Measurements from ENCODE around the gene CADM2. TPM values are rescaled to one million over a fixed set of nuclear protein-coding genes. Genes with fewer than 3 reads are reported as not detected.

The CADM2 gene
- total RNA-seq, 1 donor from 2014 or later, result 3.3 TPM

GRCh38 chr3:85476891-85477495 is 518.2 kb downstream of the CADM2 start:
- Mint-ChIP-seq H3K36me3 (no peaks in the 10 kb centered on the region), H3K27ac (no peak overlapping the region), H3K9me3 (no peaks in the 10 kb centered on the region), H3K27me3 (ENCODE audit: low read depth) (no peaks in the 10 kb centered on the region), H3K4me3 (no peak overlapping the region), H3K4me1 (peaks cover 3% of the 10 kb centered on the region)
- TF ChIP-seq, protein P1, sequence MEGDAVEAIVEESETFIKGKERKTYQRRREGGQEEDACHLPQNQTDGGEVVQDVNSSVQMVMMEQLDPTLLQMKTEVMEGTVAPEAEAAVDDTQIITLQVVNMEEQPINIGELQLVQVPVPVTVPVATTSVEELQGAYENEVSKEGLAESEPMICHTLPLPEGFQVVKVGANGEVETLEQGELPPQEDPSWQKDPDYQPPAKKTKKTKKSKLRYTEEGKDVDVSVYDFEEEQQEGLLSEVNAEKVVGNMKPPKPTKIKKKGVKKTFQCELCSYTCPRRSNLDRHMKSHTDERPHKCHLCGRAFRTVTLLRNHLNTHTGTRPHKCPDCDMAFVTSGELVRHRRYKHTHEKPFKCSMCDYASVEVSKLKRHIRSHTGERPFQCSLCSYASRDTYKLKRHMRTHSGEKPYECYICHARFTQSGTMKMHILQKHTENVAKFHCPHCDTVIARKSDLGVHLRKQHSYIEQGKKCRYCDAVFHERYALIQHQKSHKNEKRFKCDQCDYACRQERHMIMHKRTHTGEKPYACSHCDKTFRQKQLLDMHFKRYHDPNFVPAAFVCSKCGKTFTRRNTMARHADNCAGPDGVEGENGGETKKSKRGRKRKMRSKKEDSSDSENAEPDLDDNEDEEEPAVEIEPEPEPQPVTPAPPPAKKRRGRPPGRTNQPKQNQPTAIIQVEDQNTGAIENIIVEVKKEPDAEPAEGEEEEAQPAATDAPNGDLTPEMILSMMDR (IDR thresholded peaks at IDR 0.05; ENCODE audit: unreplicated experiment), result no peak
- DNase-seq (ENCODE audit: low spot score in 2 of 2, unreplicated experiment in 2 of 2), result no peak

GRCh38 chr3:85481411-85482212 is 522.8 kb downstream of the CADM2 start:
- no peak for DNase-seq (ENCODE audit: low spot score in 2 of 2, unreplicated experiment in 2 of 2)
- TF ChIP-seq, protein P1 (IDR thresholded peaks at IDR 0.05; ENCODE audit: unreplicated experiment), result no peak
- Mint-ChIP-seq H3K27me3 (ENCODE audit: low read depth) (no peaks in the 10 kb centered on the region), H3K9me3 (no peaks in the 10 kb centered on the region), H3K4me1 (peaks cover 3% of the 10 kb centered on the region), H3K4me3 (no peak overlapping the region), H3K36me3 (no peaks in the 10 kb centered on the region), H3K27ac (no peak overlapping the region)

GRCh38 chr3:85482213-85482490 is 523.4 kb downstream of the CADM2 start:
- H3K27ac Mint-ChIP-seq, result no peak overlapping the region
- TF ChIP-seq, protein P1 (IDR thresholded peaks at IDR 0.05; ENCODE audit: unreplicated experiment), result no peak
- H3K4me3 Mint-ChIP-seq, result no peak overlapping the region
- no peaks in the 10 kb centered on the region for H3K4me1 Mint-ChIP-seq
- no peaks in the 10 kb centered on the region for H3K27me3 Mint-ChIP-seq (ENCODE audit: low read depth)
- H3K9me3 Mint-ChIP-seq, result no peaks in the 10 kb centered on the region
- no peak for DNase-seq (ENCODE audit: low spot score in 2 of 2, unreplicated experiment in 2 of 2)
- no peaks in the 10 kb centered on the region for H3K36me3 Mint-ChIP-seq

- Mint-ChIP-seq H3K27me3 (ENCODE audit: low read depth) (no peaks in the 10 kb centered on the region), H3K36me3 (no peaks in the 10 kb centered on the region), H3K27ac (no peak overlapping the region), H3K9me3 (no peaks in the 10 kb centered on the region), H3K4me3 (no peak overlapping the region), H3K4me1 (no peaks in the 10 kb centered on the region)
- TF ChIP-seq, protein P1 (IDR thresholded peaks at IDR 0.05; ENCODE audit: unreplicated experiment), result no peak
- DNase-seq (ENCODE audit: low spot score in 2 of 2, unreplicated experiment in 2 of 2), result no peak
Measured at GRCh38 chr3:85483986-85484385, 525.2 kb downstream of the CADM2 start.

DNA sequence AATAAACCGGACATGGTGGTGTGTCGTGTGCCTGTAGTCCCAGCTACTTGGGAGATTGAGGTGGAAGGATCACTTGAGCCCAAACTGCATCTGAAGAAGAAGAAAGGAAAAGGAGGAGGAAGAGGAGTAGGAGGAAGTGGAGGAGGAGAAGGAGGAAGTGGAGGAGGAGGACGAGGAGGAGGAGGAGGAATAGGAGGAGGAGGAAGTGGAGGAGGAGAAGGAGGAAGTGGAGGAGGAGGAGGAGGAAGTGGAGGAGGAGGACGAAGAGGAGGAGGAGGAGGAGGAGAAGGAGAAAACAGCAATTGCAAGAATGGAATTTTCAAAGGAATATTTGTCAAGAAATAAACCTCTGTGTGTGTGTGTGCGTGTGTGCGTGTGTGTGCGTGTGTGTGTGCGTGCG is 528.6 kb downstream of the CADM2 start:
- no peak for DNase-seq (ENCODE audit: low spot score in 2 of 2, unreplicated experiment in 2 of 2)
- no peak overlapping the region for H3K27ac Mint-ChIP-seq

More for the DNA sequence above, 528.6 kb downstream of the CADM2 start:
- no peaks in the 10 kb centered on the region for H3K4me1 Mint-ChIP-seq
- TF ChIP-seq, protein P1 (IDR thresholded peaks at IDR 0.05; ENCODE audit: unreplicated experiment), result no peak
- no peaks in the 10 kb centered on the region for H3K9me3 Mint-ChIP-seq
- no peaks in the 10 kb centered on the region for H3K36me3 Mint-ChIP-seq
- H3K4me3 Mint-ChIP-seq, result no peak overlapping the region
- no peaks in the 10 kb centered on the region for H3K27me3 Mint-ChIP-seq (ENCODE audit: low read depth)
